BLaER1 treated with 17β-estradiol and CSF1 and Interleukin-3, amounts not matched to agents 10 nM and 100 nM (cell line): ENCODE measurements around the gene CHN2.

ENCODE experiments used
- H3K27ac ChIP-seq, 11 experiments: shearing (Covaris generic); formaldehyde crosslinking; 2 replicates each; pipeline ENCODE4 v1.8.1; 2022
- H3K27me3 ChIP-seq, 11 experiments: shearing (Covaris generic); formaldehyde crosslinking; 2 replicates each; pipeline ENCODE4 v1.8.1; 2022
- H3K36me3 ChIP-seq, 11 experiments: shearing (Covaris generic); formaldehyde crosslinking; 2 replicates each; pipeline ENCODE4 v1.8.1; 2022
- H3K4me1 ChIP-seq, 10 experiments: shearing (Covaris generic); formaldehyde crosslinking; 2 replicates each; pipeline ENCODE4 v1.8.1; 2022
- H3K4me2 ChIP-seq, 11 experiments: shearing (Covaris generic); formaldehyde crosslinking; 2 replicates each; pipeline ENCODE4 v1.8.1; 2022
- H3K4me3 ChIP-seq, 10 experiments: shearing (Covaris generic); formaldehyde crosslinking; 2 replicates each; pipeline ENCODE4 v1.8.1; 2022
- H3K9ac ChIP-seq, 11 experiments: shearing (Covaris generic); formaldehyde crosslinking; 2 replicates each; pipeline ENCODE4 v1.8.1; 2022
- H3K9me3 ChIP-seq, 11 experiments: shearing (Covaris generic); formaldehyde crosslinking; replicated peaks in 1 of 11; 2 replicates each; pipeline ENCODE4 v1.8.1; 2022
- H4K20me1 ChIP-seq, 11 experiments: shearing (Covaris generic); formaldehyde crosslinking; 2 replicates each; pipeline ENCODE4 v1.8.1; 2022
- Cebpa-rat ChIP-seq, 11 experiments: shearing (Covaris generic); IDR thresholded peaks; 2 replicates each; pipeline ENCODE4 v1.8.1; 2022

CHN2 gene

DNA sequence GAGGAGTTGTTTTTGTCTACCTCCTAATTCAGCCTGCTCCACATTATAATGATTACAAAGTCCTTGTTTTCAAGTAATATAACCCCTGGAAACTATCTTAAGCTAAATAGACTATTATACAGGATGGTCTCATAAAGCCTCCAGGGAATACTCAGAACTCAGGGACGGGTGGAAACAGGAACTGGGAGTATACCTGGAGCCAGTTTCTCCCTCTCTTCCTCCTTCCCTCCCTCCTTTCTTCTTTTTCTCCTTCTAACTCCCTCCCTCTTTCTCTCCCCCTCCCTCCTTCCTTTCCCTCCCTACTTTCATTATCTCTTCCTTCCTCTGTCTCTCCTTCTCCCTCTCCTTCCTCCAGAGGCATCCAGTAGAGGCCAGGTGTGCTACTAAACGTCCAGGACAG is 292.8 kb downstream of the CHN2 start:
- Histone ChIP-seq H3K4me2 (peak overlapping the region in 4 of 11 experiments; percentile 6 to 19 (median 6); a peak in 2 of 22 replicates), H3K27me3 (no peaks in the 10 kb centered on the region), H4K20me1 (no peaks in the 10 kb centered on the region), H3K4me3 (no peak overlapping the region), H3K27ac (no peak overlapping the region), H3K4me1 (peaks cover 0 to 19% (median 11%) of the 10 kb centered on the region in 10 experiments; a peak in 12 of 20 replicates), H3K9me3 (no peaks in the 10 kb centered on the region; a peak in 1 of 22 replicates), H3K9ac (no peak overlapping the region), H3K36me3 (no peaks in the 10 kb centered on the region)
- no peak for TF ChIP-seq Cebpa-rat (IDR thresholded peaks at IDR 0.05)

DNA sequence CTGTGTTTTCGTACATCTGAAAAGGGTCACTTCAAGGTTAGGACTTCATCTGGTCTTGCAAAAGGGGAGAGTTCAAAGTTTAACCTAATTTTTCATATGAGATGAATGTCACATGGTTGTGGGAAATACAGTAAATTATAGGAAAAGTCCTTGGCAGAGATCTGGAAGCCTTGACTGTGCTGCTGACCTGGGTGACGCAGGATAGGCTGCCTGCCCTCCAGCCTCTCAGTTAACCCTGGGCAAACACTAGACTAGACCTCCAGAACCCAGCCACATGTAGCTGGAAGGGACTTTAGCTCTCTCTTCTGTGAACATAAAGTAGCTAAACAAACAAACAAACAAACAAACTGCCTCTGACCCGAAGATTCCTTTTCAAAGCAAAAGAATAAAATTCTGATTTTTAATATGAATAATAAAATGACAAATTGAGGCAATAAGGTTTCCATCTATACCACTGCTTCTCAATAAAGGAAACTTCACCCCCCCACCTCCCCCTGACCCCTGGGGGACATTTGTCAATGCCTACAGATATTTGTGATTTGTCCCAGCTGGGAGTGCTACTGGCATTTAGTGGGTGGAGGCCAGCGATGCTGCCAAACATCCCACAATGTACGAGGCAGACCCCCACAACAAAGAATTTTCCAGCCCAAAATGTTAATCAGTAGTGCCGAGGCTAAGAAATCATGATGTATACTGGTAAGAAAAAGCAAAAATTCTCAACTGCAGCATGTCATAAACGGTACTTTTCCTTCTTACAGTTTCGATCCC is 293.8 kb downstream of the CHN2 start:
- Histone ChIP-seq H3K4me2 (0 out of 22 replicates have a peak overlapping the region, but pooled peaks of 1 of the 11 experiments have one; percentile 5), H4K20me1 (no peaks in the 10 kb centered on the region), H3K27me3 (no peaks in the 10 kb centered on the region), H3K27ac (no peak overlapping the region), H3K9ac (no peak overlapping the region), H3K4me1 (peaks cover 0 to 19% (median 11%) of the 10 kb centered on the region in 10 experiments; a peak in 12 of 20 replicates), H3K4me3 (no peak overlapping the region), H3K36me3 (no peaks in the 10 kb centered on the region), H3K9me3 (no peaks in the 10 kb centered on the region; a peak in 1 of 22 replicates)
- TF ChIP-seq Cebpa-rat (IDR thresholded peaks at IDR 0.05) = no peak

DNA sequence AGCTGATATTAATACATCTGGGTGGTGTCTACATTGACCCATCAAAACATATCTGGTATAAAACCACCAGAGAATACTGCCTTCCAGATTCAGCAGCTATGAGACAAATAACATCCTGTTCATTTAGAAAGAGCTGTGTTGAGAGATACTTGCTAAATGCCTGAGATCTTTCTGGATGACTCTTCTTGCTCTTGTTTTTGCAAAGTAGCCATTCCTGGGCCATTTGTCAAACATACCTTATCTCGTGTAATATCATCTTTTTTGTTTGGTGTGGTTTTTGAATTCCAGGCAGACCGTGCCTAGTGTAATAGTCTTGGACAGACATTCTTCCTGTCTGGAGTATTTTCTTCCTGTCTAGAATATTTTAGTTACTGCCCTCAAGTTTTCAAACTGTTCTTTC is 294.4 kb downstream of the CHN2 start:
- Histone ChIP-seq H3K27ac (no peak overlapping the region), H3K4me3 (no peak overlapping the region), H3K4me1 (peaks cover 0 to 19% (median 11%) of the 10 kb centered on the region in 10 experiments; a peak in 12 of 20 replicates), H3K4me2 (0 out of 22 replicates have a peak overlapping the region, but pooled peaks of 1 of the 11 experiments have one; percentile 5), H3K9ac (no peak overlapping the region), H3K27me3 (no peaks in the 10 kb centered on the region), H3K36me3 (no peaks in the 10 kb centered on the region), H3K9me3 (no peaks in the 10 kb centered on the region; a peak in 1 of 22 replicates), H4K20me1 (no peaks in the 10 kb centered on the region)
- TF ChIP-seq Cebpa-rat (IDR thresholded peaks at IDR 0.05) = no peak

DNA sequence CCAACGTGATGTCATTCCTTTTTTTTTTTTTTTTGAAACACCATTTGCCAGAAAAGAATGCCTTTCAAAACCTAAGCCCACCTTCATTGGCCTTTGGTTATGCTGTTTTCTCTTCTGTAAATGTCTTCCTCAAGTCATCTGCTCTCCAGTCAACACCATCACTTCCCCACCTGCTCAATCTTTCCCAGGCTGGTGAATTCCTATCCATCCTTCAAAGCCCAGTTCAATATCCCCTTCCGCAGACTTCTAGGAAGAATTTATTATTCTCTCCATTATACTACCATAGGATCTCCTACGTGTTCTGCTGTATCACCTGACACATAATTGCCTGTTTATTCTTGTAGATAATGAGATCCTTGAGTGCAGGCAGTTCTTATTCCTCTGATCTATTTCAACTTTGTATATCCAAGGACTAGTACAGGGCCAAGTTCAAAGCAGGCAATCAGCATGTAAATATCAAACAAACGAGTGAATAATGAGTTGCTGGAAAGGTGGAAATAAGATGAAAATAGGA is 295.6 kb downstream of the CHN2 start:
- Histone ChIP-seq H3K27ac (no peak overlapping the region), H3K9me3 (no peaks in the 10 kb centered on the region; a peak in 1 of 22 replicates), H3K4me2 (no peak overlapping the region), H3K36me3 (no peaks in the 10 kb centered on the region), H3K4me3 (no peak overlapping the region), H4K20me1 (no peaks in the 10 kb centered on the region), H3K27me3 (no peaks in the 10 kb centered on the region), H3K4me1 (peaks cover 0 to 19% (median 11%) of the 10 kb centered on the region in 10 experiments; a peak in 12 of 20 replicates), H3K9ac (no peak overlapping the region)
- TF ChIP-seq Cebpa-rat (IDR thresholded peaks at IDR 0.05) = no peak

DNA sequence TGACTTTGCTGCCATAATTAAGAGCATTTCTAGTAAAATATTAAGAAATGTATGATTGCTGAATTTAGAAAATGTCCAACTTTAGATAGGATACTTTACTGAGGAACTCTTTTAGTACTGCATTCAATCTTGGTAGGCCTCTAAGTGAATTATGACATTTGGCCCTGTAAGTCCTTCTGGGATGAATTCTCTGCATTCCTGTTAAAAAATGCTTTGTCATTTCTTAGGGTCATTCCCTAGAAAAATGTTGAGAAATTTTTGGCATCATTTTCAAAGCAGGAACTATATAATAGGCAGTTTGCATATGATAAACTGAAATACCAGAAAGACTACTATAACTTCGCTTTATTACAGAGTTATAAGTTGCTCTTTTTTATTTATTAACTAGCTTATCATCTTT is 299.8 kb downstream of the CHN2 start:
- TF ChIP-seq Cebpa-rat (IDR thresholded peaks at IDR 0.05) = no peak
- Histone ChIP-seq H3K9ac (no peak overlapping the region), H4K20me1 (no peaks in the 10 kb centered on the region), H3K9me3 (no peaks in the 10 kb centered on the region; a peak in 1 of 22 replicates), H3K27ac (no peak overlapping the region), H3K36me3 (no peaks in the 10 kb centered on the region), H3K4me1 (no peaks in the 10 kb centered on the region), H3K4me2 (no peak overlapping the region), H3K27me3 (no peaks in the 10 kb centered on the region), H3K4me3 (no peak overlapping the region)

DNA sequence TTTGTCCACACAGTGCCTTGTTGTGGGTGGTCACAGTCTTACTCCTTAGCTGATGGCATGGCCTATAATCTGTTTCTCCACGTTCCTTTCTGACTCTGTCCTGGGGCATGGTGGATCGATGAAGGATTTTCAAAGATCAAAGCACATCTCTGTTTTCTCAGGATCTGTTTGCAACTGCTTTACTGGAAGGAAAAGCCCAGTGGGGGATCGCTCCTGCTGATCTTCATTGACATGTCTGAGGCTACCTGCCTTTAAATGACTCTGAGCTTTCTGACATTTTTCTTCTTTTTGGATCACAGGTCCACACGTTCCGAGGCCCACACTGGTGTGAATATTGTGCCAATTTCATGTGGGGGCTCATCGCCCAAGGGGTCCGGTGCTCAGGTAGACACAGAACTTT is 301.1 kb downstream of the CHN2 start:
- H4K20me1 ChIP-seq = no peaks in the 10 kb centered on the region
- H3K36me3 ChIP-seq = no peaks in the 10 kb centered on the region
- H3K4me2 ChIP-seq = no peak overlapping the region
- H3K27ac ChIP-seq = no peak overlapping the region
- no peak for TF ChIP-seq Cebpa-rat (IDR thresholded peaks at IDR 0.05)
- H3K27me3 ChIP-seq = no peaks in the 10 kb centered on the region
- no peaks in the 10 kb centered on the region for H3K4me1 ChIP-seq
- no peak overlapping the region for H3K9ac ChIP-seq
- no peak overlapping the region for H3K4me3 ChIP-seq
- H3K9me3 ChIP-seq = no peaks in the 10 kb centered on the region; a peak in 1 of 22 replicates

DNA sequence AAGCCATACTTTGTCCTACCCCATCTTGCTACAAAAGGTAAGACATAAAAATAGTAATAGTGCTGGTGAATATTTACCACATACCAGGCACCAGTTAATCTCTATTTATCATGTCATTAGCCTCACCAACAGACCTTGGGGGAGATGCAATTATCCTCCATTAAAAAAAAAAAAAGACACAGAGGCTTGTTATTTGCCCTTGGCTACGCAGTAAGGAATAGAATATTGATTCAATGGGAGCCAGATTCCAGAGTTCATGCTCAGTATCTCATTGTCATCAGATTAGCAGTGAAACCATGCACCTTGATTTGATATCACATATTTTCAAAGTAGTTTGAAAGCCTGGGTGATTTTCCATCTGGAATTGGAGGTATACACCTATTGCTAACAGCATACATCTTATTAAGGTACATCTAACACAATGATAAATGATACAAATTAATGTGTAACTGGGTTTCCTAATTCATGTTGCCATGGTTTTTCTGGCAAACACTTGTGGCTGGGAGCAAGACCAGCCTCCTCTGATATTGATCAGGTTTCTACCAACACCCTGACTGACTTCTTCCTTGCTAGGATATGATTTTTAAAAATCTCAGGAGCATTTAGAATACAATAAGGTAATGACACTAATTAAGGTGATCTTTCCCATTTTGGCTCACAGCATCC is 301.9 kb downstream of the CHN2 start:
- no peak overlapping the region for H3K27ac ChIP-seq
- H4K20me1 ChIP-seq = no peaks in the 10 kb centered on the region
- no peaks in the 10 kb centered on the region; a peak in 1 of 22 replicates for H3K9me3 ChIP-seq
- H3K9ac ChIP-seq = no peak overlapping the region
- H3K36me3 ChIP-seq = no peaks in the 10 kb centered on the region
- no peaks in the 10 kb centered on the region for H3K27me3 ChIP-seq
- no peak for TF ChIP-seq Cebpa-rat (IDR thresholded peaks at IDR 0.05)
- H3K4me1 ChIP-seq = no peaks in the 10 kb centered on the region
- H3K4me2 ChIP-seq = no peak overlapping the region
- no peak overlapping the region for H3K4me3 ChIP-seq

DNA sequence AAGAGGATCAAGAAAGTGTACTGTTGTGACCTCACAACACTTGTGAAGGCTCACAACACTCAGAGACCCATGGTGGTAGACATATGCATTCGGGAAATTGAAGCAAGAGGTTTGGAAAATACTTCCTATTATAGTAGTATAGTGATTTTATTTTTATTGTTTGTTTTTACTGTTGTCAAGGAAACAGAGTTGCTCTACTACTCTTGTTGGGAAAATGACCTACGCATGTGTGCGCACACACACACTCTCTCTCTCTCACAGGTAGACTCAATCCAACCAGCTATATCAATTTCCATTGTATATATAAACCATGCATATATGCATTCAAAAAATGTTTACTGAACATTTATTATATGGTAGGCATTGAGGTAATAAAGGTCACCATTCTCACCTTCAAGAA is 305.4 kb downstream of the CHN2 start:
- Histone ChIP-seq H4K20me1 (no peaks in the 10 kb centered on the region), H3K27me3 (no peaks in the 10 kb centered on the region), H3K36me3 (no peaks in the 10 kb centered on the region), H3K27ac (no peak overlapping the region), H3K9ac (no peak overlapping the region), H3K4me3 (no peak overlapping the region), H3K4me1 (peaks cover 0 to 6% (median 0%) of the 10 kb centered on the region in 10 experiments; a peak in 3 of 20 replicates), H3K9me3 (no peaks in the 10 kb centered on the region), H3K4me2 (no peak overlapping the region)
- no peak for TF ChIP-seq Cebpa-rat (IDR thresholded peaks at IDR 0.05)

DNA sequence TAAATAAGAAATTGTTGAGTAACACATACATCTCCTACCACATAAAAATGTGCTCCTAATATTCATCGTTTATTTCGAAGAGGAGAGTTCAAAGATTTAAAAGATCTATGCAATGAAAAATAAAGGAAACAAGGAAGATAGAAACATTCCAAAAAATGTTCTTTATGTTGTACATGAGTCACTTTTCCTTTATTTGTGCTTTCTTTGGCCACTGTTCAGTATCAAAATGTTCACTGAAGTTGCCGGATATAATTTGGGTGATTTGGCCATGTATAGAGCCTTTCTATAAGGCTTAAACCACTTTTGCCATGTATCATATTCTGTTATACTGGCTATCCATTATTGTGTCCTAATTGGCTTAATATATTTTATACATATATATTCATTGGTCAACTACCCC is 306.1 kb downstream of the CHN2 start:
- no peak for TF ChIP-seq Cebpa-rat (IDR thresholded peaks at IDR 0.05)
- Histone ChIP-seq H3K27ac (no peak overlapping the region), H3K4me3 (no peak overlapping the region), H3K4me2 (no peak overlapping the region), H3K27me3 (no peaks in the 10 kb centered on the region), H3K9me3 (no peaks in the 10 kb centered on the region), H3K36me3 (no peaks in the 10 kb centered on the region), H3K9ac (no peak overlapping the region), H3K4me1 (peaks cover 0 to 6% (median 0%) of the 10 kb centered on the region in 10 experiments; a peak in 3 of 20 replicates), H4K20me1 (no peaks in the 10 kb centered on the region)
